ENCODE measurements around the gene ATXN1. TPM values are rescaled to one million over a fixed set of nuclear protein-coding genes. Genes with fewer than 3 reads are reported as not detected.

ATXN1 gene
- total RNA-seq, 1 donor = 48.5 TPM

DNA sequence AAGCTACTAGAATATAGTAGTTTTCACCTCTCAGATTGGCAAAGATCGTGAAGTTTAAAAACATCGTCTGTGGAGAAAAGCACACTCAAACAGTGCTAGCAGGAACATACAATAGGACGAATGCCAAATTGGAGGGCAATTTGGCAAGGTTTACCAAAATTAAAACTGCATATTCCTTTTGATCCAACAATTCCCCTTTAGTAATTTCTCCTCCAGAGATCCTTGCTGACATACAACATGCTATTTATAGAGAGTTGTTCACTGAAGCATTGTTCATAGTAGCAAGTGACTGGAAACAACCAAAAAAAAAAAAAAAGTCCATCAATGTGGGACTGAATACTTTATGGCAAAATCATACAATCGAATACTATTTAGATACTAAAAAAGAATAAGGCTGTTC lies 202.2 kb downstream of the ATXN1 start:
- TF ChIP-seq, protein P1, sequence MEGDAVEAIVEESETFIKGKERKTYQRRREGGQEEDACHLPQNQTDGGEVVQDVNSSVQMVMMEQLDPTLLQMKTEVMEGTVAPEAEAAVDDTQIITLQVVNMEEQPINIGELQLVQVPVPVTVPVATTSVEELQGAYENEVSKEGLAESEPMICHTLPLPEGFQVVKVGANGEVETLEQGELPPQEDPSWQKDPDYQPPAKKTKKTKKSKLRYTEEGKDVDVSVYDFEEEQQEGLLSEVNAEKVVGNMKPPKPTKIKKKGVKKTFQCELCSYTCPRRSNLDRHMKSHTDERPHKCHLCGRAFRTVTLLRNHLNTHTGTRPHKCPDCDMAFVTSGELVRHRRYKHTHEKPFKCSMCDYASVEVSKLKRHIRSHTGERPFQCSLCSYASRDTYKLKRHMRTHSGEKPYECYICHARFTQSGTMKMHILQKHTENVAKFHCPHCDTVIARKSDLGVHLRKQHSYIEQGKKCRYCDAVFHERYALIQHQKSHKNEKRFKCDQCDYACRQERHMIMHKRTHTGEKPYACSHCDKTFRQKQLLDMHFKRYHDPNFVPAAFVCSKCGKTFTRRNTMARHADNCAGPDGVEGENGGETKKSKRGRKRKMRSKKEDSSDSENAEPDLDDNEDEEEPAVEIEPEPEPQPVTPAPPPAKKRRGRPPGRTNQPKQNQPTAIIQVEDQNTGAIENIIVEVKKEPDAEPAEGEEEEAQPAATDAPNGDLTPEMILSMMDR (IDR thresholded peaks at IDR 0.05; ENCODE audit: extremely low read depth, low read depth, low read length) = no peak
- H2AFZ ChIP-seq (ENCODE audit: low read length) = no peak overlapping the region
- H3K4me2 ChIP-seq (ENCODE audit: insufficient read depth, low read length) = no peak overlapping the region
- no peaks in the 10 kb centered on the region for H4K20me1 ChIP-seq (ENCODE audit: insufficient read depth, low read length)
- DNase-seq (ENCODE audit: insufficient read length, low spot score, missing footprints) = no peak
- H3K27me3 ChIP-seq (ENCODE audit: insufficient read depth, low read length) = no peaks in the 10 kb centered on the region
- no peak overlapping the region for H3K4me3 ChIP-seq (ENCODE audit: insufficient read depth, low read length)
- no peaks in the 10 kb centered on the region for H3K36me3 ChIP-seq (ENCODE audit: insufficient read depth, low read length)
- H3K79me2 ChIP-seq (ENCODE audit: insufficient read depth, low read length) = no peaks in the 10 kb centered on the region
- no peak overlapping the region for H3K27ac ChIP-seq (ENCODE audit: low read depth, low read length)
- no peaks in the 10 kb centered on the region for H3K9me3 ChIP-seq (ENCODE audit: low read depth, low read length)
- H3K4me1 ChIP-seq (ENCODE audit: insufficient read depth, low read length) = peaks cover 10% of the 10 kb centered on the region

DNA sequence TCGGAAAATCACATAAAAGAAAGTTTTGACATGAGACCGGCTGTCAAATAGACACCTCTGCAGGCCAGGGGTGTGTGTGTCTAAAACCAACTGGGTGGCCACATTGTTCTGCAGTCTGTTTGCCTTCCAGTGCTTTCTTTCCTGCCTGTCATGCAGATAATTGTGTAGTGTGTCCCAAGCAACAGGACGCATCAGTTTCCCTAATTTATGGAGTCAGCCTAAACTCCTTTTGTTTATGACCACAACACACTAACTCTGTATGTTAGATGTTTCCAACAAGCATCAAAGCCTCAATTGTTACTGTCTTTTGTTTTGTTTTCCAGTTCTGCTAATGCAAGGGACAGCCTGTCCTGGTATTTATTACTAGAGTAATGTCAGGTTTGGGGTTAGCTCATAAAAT lies 205.7 kb downstream of the ATXN1 start:
- TF ChIP-seq, protein P1 (IDR thresholded peaks at IDR 0.05; ENCODE audit: extremely low read depth, low read depth, low read length) = no peak
- Histone ChIP-seq H3K4me3 (ENCODE audit: insufficient read depth, low read length) (no peak overlapping the region), H4K20me1 (ENCODE audit: insufficient read depth, low read length) (no peaks in the 10 kb centered on the region)

DNA sequence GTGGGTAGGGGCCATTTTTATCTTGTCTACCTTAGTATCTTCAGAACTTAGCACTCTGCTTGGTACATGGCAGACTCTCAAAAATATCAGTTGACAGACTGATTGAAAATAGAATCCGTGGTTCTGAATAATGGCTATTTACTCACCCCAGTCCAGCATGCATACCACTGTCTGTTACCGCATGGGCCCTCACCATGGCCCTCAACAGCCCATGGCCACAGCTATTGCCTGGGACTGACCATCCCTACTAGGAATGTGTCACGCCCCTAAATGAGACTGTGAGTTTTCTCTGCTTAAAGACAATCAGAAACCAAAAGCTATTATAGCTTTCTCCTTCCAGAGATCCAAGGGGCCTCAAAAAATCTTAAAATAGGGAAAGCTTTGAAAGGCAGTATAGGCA lies 207.7 kb downstream of the ATXN1 start:
- Histone ChIP-seq H3K27me3 (ENCODE audit: insufficient read depth, low read length) (no peaks in the 10 kb centered on the region), H3K4me1 (ENCODE audit: insufficient read depth, low read length) (no peaks in the 10 kb centered on the region), H3K4me2 (ENCODE audit: insufficient read depth, low read length) (no peak overlapping the region), H3K4me3 (ENCODE audit: insufficient read depth, low read length) (no peak overlapping the region), H3K36me3 (ENCODE audit: insufficient read depth, low read length) (no peaks in the 10 kb centered on the region), H4K20me1 (ENCODE audit: insufficient read depth, low read length) (no peaks in the 10 kb centered on the region), H2AFZ (ENCODE audit: low read length) (no peak overlapping the region), H3K9me3 (ENCODE audit: low read depth, low read length) (no peaks in the 10 kb centered on the region), H3K79me2 (ENCODE audit: insufficient read depth, low read length) (no peaks in the 10 kb centered on the region), H3K27ac (ENCODE audit: low read depth, low read length) (no peak overlapping the region)
- TF ChIP-seq, protein P1 (IDR thresholded peaks at IDR 0.05; ENCODE audit: extremely low read depth, low read depth, low read length) = no peak
- DNase-seq (ENCODE audit: insufficient read length, low spot score, missing footprints) = no peak

More for the DNA sequence above, 205.7 kb downstream of the ATXN1 start:
- Histone ChIP-seq H3K27me3 (ENCODE audit: insufficient read depth, low read length) (no peaks in the 10 kb centered on the region), H3K9me3 (ENCODE audit: low read depth, low read length) (no peaks in the 10 kb centered on the region), H3K27ac (ENCODE audit: low read depth, low read length) (no peak overlapping the region), H3K4me2 (ENCODE audit: insufficient read depth, low read length) (no peak overlapping the region), H3K36me3 (ENCODE audit: insufficient read depth, low read length) (no peaks in the 10 kb centered on the region), H3K4me1 (ENCODE audit: insufficient read depth, low read length) (no peaks in the 10 kb centered on the region), H2AFZ (ENCODE audit: low read length) (no peak overlapping the region), H3K79me2 (ENCODE audit: insufficient read depth, low read length) (no peaks in the 10 kb centered on the region)
- DNase-seq (ENCODE audit: insufficient read length, low spot score, missing footprints) = no peak

DNA sequence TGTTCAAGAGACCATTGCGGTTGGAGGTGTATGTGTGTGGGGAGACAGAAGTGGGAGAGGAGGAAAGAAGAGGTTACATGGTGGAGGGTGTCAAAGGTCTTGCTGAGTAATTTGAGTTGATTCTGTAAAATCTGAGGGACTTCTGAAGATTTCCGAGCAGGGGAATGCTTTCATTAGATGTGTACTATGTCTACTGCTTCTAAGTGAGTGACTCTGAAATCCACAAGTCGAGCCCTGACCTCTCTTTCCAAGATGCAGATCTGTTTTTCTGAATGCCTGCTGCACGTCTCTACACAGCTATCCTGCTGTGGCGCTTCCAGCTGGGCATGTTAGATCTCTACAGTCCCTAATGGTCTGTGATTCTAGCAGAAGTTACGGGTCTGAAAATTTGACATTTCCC lies 209.8 kb downstream of the ATXN1 start:
- TF ChIP-seq, protein P1 (IDR thresholded peaks at IDR 0.05; ENCODE audit: extremely low read depth, low read depth, low read length) = no peak
- no peaks in the 10 kb centered on the region for H3K79me2 ChIP-seq (ENCODE audit: insufficient read depth, low read length)
- no peaks in the 10 kb centered on the region for H3K9me3 ChIP-seq (ENCODE audit: low read depth, low read length)
- H2AFZ ChIP-seq (ENCODE audit: low read length) = no peak overlapping the region
- H3K27me3 ChIP-seq (ENCODE audit: insufficient read depth, low read length) = no peaks in the 10 kb centered on the region
- H3K4me2 ChIP-seq (ENCODE audit: insufficient read depth, low read length) = no peak overlapping the region
- no peak for DNase-seq (ENCODE audit: insufficient read length, low spot score, missing footprints)
- no peak overlapping the region for H3K27ac ChIP-seq (ENCODE audit: low read depth, low read length)
- H3K36me3 ChIP-seq (ENCODE audit: insufficient read depth, low read length) = no peaks in the 10 kb centered on the region
- peaks cover 6% of the 10 kb centered on the region for H3K4me1 ChIP-seq (ENCODE audit: insufficient read depth, low read length)
- H3K4me3 ChIP-seq (ENCODE audit: insufficient read depth, low read length) = no peak overlapping the region
- peaks cover 7% of the 10 kb centered on the region for H4K20me1 ChIP-seq (ENCODE audit: insufficient read depth, low read length)
